Right ventricle myocardium superior (tissue), 1 donor: ENCODE data around the gene TMEM183A. TPM values are rescaled to one million over a fixed set of nuclear protein-coding genes. Genes with fewer than 3 reads are reported as not detected.
"Not testable (repeated sequence)": the region's sequence is repeated elsewhere in the genome, so short reads cannot be mapped to it uniquely, and the experiment has no call there.

ENCODE experiments used
- ATAC-seq: fragments of 200-7000 bp; cut with Tn5 transposase; one replicate; pipeline ENCODE4 v1.9.1; 2020; ENCODE audit warnings: mild to moderate bottlenecking; ENCODE audit not compliant: poor library complexity
- DNase-seq: peaks from one replicate; pipeline ENCODE4 v3.0.0-alpha.2; 2020
- intact Hi-C: fragments of 100-400 bp; cut with DNase I; formaldehyde crosslinking; loops from one replicate; pipeline ENCODE4 v1.11.2; 2022
- total RNA-seq: library from RNA; stranded (reverse); fragmentation: NEBNext Ultra II Directional; extraction: Animal tissue kit (Norgen Biotek cat#: 25700); gene quantifications from one replicate; pipeline ENCODE4 v1.2.1, GENCODE V29; 2021
- donor health status: DM: no; HTN: yes; CAD: no; lungs with severe emphysema.

TMEM183A gene
- total RNA-seq, 1 donor from 2014 or later, result 21.8 TPM

DNA sequence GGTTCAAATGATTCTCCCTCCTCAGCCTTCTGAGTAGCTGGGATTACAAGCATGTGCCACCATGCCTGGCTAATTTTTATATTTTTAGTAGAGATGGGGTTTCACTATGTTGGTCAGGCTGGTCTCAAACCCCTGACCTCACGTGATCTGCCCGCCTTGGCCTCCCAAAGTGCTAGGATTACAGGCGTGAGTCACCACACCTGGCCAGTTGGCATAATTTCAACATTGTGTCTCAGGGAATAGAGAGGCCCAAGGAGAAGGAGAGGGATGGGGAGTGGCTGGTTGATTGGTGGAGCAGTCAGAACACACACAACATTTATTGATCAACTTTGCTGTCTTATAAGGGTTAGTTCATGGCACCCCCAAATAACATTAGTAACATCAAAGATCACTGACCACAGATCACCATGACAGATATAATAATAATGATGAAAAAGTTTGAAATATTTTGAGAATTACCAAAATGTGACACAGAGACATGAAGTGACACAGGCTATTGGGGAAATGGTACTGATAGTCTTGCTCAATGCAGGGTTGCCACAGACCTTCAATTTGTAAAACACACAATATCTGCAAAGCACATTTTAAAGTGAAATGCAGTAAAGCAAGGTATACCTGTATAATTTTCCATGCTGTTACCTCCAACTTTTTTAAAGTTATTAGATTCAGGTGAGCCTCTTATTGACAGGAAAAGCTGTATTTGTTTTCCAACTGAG is 24.3 kb upstream of the TMEM183A start:
- no peak for ATAC-seq
- intact Hi-C loops, result no loop called here
- DNase-seq, result no peak

DNA sequence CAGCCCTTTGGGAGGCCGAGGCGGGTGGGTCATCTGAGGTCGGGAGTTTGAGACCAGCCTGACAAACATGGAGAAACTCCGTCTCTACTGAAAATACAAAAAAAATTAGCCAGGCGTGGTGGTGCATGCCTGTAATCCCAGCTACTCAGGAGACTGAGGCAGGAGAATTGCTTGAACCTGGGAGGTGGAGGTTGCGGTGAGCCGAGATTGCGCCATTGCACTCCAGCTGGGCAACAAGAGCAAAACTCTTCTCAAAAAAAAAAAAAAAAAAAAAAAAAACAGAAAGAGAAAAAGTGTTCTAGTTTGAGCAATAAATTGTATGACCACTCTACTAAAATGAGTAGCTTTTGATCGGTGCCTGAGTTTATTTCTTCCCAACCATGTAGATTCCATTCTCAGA is 21.1 kb upstream of the TMEM183A start:
- intact Hi-C loops, DNase-seq: not testable (repeated sequence)

DNA sequence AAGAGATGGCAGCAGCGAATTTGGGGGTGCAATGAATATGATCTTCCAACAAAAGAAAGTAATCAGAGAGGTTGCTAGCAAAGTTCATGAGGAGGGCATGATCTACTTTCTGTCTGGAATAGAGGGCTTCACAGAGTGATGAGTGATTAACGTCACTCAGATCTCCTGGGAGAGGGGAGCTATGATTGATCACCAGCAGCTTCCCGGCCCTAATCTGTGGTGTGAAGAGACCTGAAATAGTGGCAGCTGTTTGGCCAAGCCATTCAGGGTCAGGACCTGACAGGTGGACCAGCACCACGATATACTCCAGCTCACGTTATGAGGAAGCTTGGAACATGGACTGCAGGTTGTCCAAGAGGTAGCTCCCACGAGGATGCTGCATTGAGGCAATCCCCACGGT is 19.9 kb upstream of the TMEM183A start:
- DNase-seq (no peak), ATAC-seq (no peak)
- intact Hi-C loops, result no loop called here

More for the DNA sequence above, 21.1 kb upstream of the TMEM183A start:
- ATAC-seq, result not testable (repeated sequence)

DNA sequence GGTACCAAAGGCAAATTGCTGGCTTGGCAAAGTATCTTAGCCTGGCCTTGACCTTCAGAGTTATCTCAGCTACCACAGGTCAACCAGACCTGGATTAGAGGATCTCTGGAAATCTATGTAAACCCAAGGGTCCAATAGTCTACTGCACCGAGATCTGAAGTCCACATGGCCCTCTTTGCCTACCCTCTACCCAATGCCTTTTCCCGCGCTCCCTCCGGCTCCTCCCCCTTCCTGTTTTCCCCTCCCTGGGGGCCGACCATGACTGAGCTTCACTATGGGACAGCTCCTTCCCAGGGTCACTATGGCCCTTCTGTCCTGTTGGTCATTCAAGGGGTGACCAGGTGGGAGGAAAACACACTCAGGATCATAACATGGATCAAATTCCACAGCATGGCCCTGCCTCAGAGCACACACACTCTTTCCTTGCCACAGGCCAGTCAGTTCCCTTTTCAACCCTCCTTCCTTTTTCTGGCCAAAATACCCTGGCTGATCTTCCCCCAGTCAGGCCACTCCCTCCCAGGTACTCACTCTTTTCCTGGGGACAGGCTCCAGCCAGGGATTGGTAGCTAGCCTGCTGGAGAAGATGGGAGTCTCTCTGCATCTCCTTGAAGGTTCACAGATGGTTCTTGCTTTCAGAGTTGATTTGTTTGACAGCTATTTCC is 19.1 kb upstream of the TMEM183A start:
- intact Hi-C loops, result no loop called here
- no peak for DNase-seq
- ATAC-seq, result no peak

DNA sequence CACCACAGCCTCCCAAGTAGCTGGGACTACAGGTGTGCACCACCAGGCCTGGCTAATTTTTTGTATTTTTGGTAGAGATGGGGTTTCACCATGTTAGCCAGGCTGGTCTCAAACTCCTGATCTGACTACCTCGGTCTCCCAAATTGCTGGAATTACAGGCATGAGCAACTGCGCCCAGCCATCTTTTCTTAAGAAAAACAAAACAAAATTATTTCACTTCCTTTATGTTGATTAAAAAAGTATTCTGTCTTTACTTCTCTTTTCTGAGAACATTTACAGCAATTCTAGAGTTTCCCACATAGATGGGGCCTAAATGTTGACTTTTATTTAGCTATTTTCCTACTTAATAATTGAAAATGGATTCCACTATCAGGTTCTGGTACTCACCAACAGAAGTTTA is 17.3 kb upstream of the TMEM183A start:
- intact Hi-C loops, result loop anchor here (10.0 kb wide), 2 partner anchors 75 to 245 kb away; no protein-coding TSS in a partner anchor
- ATAC-seq (no peak), DNase-seq (no peak)

DNA sequence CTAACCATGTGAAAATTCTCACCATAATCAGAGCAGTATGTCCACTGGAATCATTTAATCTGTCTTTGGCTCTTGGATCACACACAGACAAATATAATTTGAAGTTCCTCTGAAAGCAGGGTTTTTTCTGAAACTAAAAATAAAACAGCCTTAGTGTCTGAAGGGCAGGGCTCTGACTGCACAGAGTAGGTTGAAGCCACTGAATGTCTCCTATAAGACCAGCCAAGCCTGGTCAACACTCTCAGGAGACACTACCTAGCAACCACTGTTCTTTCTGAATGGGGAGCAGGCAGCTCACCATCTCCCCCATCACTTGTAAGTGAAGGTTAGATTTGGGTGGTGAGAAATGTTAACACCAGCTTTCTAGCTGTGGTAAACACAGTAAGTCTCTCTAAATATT is 16.1 kb upstream of the TMEM183A start:
- no peak for DNase-seq
- no peak for ATAC-seq
- intact Hi-C loops, result loop anchor here (10.0 kb wide), 2 partner anchors 76 to 246 kb away; no protein-coding TSS in a partner anchor

DNA sequence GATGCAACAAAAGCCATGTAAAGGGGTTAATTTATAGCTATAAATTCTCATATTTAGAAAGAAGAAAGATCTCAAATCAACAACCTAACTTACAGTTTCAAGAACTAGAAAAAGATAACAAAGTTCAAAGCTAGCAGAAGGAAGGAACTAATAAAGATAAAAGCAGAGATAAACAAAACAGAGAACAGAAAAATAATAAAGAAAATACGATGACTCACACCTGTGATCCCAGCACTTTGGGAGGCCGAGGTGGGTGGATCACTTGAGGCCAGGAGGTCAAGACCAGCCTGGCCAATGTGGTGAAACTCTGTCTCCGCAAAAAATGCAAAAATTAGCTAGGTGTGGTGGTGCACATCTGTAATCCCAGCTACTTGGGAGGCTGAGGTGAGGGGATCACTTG is 12.4 kb upstream of the TMEM183A start:
- no peak for ATAC-seq

DNA sequence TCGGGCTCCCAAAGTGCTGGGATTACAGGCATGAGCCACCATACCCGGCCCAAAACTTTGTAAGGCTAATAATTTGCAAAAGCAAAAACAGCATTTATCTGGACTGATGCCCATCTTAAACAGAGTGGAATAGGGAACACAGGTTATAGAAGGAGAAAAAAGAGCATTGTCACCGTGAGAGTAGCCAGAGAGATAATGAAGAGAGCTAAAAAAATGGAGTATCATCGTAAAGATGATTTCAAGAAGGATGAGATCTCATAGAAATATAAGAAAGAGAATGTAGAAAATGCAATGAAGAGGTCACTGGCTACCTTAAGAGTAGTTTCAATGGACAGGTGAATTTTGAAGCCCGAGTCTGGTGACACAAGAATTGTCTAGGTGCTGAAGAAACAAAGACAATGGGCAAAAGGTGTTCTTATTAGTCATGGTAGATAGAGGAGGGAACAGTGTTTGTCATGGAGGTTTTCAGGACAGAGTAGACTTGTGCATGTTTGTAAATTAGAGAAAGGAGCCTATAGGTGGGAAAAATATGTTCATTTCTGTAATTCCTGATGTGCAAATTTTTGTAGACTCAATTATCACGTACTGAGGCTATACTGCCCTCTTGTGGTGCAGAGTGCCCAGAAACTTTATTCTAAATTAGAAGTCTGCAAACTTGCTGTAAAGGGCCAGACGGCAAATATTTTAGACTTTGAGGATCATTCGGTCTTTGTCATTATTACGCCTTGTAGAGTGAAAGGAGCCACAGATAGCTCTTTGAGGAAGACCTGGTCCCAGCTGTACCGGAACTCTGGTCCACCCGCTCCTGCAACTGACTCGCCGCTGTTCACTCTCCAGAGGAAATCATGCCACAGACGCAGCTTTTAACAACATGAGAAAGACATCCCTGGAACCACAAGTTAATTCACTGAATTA is 8.1 kb upstream of the TMEM183A start:
- intact Hi-C loops, result loop anchor here (10.0 kb wide), 2 partner anchors 84 to 254 kb away; no protein-coding TSS in a partner anchor
- DNase-seq (no peak), ATAC-seq (peak; percentile 56)

More for the DNA sequence above, 12.4 kb upstream of the TMEM183A start:
- intact Hi-C loops, result loop anchor here (10.0 kb wide), 2 partner anchors 80 to 250 kb away; no protein-coding TSS in a partner anchor
- no peak for DNase-seq

DNA sequence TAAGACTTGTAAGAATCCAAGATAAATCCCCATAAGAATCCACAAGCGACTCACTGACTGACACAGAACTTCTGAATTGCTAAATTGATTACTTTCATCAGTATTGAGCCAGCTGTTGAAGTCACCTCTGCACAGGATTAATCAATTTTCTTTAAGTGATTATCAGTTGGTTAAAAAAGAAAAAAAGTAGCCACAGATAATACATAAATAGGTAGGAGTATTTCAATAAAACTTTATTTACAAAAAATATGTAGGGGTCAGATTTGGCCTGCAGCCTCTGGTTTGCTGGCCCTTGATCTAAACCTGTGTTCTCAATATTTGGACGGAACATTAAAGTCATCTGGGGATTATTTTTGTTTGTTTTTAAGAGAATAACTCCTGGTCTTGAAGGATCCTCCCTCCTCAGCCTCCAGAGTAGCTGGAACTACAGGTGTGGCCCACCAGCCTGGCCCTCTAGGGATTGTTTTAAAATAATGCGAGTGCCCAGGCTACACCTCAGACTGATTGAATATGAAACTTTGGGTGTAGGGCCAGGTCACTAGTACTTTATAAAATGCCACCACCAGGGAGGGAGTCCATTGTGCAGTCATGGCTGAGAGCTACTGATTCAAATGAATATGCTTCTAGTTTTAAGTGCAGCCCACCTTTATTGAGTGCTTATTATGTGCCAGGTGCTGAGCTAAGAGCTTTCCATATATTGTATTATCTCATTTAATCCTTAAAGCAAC is 6.8 kb upstream of the TMEM183A start:
- ATAC-seq (no peak), DNase-seq (no peak)
- intact Hi-C loops, result no loop called here

DNA sequence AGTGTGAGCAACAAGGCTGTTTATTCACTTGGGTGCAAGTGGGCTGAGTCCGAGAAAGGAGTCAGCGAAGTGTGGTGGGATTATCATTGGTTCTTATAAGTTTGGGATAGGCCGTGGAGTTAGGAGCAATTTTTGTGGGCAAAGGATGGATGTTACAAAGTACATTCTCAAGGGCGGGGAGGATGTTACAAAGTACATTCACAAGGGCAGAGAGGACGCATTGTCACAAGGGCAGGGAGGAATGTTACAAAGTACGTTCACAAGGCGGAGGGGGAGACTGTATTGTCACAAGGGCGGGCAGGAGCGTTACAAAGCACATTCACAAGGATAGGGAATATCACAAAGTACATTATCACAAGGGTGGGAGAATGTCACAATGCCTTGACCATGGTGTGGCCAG is 5.2 kb upstream of the TMEM183A start:
- ATAC-seq (no peak), DNase-seq (no peak)
- intact Hi-C loops, result no loop called here

DNA sequence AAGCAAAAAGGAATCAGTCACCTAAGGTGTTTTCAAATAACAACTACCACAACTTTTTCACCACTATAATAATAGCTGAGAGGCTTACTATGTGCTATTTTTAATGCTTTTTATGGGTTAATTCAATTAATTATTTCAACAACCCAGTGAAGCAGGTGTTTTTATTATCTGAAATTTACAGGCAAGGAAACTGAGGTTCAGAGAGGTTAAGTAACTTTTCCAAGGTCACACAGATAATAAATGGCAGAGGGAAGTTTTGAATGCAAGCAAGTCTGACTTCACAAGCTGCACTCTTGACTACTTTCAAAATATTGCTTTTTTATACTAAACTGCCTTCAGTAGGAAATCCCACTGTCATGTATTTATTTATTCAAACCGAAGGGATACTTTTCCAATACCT is 4.2 kb upstream of the TMEM183A start:
- ATAC-seq, result no peak
- intact Hi-C loops, result no loop called here
- no peak for DNase-seq

DNA sequence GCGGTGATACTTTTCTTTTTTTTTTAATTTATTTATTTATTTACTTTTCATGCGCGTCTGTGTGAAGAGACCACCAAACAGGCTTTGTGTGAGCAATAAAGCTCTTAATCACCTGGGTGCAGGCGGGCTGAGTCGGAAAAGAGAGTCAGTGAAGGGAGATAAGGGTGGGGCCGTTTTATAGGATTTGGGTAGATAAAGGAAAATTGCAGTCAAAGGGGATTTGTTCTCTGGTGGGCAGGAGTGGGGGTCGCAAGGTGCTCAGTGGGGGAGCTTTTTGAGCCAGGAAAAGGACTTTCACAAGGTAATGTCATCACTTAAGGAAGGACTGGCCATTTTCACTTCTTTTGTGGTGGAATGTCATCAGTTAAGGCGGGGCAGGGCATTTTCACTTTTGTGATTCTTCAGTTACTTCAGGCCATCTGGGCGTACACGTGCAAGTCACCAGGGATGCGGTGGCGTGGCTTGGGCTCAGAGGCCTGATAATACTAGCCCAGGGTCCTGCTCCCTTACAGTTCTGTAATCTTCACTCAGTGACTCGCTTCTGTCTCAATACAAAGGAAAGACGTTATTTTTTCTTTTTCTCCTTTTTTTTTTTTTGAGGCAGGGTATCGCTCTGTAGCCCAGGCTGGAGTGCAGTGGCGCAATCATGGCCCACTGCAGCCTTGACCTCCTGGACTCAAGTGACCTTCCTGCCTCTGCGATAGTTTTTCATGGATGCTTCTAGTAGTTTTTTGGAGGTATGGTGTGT is 1.6 kb upstream of the TMEM183A start:
- intact Hi-C loops, ATAC-seq, DNase-seq: not testable (repeated sequence)

DNA sequence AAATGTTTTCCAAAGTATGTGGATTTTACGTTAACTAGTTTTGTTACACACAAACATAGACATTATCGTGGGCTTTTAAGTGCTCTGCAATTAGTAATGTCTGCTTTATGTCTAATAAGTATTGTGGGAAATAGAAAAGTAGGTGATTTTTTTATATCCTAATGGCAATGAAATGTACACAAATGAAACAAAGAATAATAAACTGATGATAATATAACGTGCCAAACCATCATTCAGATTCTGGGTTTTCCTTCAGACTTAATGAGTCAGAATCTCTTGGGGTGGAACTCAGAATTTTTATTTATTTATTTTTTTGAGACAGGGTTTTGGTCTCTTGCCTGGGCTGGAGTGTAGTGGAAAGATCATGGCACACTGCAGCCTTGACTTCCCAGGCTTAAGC is 2.0 kb downstream of the TMEM183A start:
- ATAC-seq (no peak), DNase-seq (no peak)
- intact Hi-C loops, result no loop called here

DNA sequence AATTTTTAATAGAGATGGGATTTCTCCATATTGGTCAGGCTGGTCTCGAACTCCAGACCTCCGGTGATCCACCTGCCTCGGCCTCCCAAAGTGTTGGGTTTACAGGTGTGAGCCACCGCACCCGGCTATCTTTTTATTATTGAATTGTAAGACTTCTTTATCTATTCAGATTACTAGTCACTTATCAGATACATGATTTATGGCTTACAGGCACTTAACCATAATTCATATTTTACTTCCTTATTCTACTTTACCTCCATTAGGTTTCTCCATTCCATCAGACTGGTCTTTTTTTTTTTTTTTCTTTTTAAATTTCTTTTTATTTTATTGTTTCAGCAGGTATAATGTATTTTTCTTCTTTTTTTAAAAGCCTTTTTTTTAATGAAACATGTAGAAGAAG is 4.4 kb downstream of the TMEM183A start:
- no peak for ATAC-seq
- DNase-seq, result no peak
- intact Hi-C loops, result no loop called here

DNA sequence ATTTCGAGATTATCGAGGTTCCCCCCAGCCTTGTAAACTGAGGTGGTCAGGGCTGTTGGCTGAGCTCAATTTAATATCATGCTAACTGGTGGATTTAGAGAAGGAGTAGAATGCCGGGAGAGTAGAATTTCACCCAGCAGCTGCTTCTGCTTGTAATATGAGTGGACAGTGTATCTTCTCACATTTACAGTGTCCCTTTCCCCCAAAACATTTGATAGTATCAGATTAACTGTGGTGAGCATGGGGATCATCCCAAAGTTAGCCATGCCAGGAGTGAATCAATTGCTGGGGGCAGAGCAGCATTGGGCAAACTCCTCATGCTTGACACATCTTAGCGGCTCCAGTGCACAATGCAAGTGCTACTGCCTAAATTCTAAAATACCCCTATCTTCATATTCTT is 9.9 kb downstream of the TMEM183A start:
- ATAC-seq (no peak), DNase-seq (no peak)
- intact Hi-C loops, result no loop called here

DNA sequence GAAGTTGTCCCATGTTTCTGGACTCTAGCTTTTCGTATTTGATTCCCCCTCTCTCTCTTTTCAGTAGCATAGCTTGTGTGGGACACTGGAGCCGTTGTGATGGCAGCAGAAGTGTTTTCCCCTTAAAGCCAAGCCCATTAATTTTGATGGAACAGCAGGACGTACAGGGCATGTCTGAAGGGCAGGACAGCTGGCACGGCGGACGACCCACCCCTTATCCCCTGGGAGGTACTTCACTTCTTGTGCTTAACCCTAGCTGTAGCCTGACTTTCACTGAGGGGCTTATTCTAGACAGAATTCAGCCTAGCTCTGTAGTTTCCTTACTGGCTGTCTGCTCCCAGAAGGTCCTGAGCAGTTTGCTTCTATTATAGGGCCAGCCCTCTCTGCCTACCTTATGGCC is 10.5 kb downstream of the TMEM183A start:
- intact Hi-C loops, result no loop called here
- DNase-seq, result no peak
- ATAC-seq, result no peak

DNA sequence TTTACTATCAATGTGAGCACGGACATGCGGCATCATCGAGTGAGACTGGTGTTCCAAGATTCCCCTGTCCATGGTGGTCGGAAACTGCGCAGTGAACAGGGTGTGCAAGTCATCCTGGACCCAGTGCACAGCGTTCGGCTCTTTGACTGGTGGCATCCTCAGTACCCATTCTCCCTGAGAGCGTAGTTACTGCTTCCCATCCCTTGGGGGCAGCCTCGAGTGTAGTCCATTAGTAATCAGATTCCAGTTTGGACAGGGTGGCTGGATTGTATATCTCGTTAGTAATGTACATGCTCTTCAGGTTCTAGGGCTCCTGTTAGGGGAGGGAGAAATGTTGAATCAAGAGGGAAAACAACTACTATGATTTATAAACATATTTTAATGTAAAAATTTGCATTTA is 15.7 kb downstream of the TMEM183A start:
- intact Hi-C loops, ATAC-seq, DNase-seq: not testable (repeated sequence)

DNA sequence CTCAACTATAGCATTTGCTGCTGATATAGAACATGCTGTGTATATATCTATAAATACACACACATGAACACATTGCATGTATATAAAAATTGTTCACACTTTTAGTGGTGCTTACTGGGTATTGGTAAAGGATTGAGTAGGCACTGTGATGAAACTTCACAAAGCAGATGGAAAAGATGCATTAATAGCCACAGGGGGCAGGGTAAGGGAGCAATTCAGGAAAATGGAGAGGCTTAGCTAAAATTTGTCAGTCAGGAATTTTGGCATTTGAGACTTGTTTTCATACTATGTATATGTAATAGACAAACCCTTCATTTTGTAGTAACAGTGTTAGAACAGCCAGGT is 18.5 kb downstream of the TMEM183A start:
- intact Hi-C loops, result no loop called here
- DNase-seq, result no peak
- ATAC-seq, result no peak
